Hepatic stellate cell (primary cell): ENCODE results near the gene PRSS21.

ENCODE experiments used
- DNase-seq: peaks from one replicate; pipeline ENCODE4 v3.0.0; 2011; ENCODE audit warnings: low spot score

The PRSS21 gene

DNA sequence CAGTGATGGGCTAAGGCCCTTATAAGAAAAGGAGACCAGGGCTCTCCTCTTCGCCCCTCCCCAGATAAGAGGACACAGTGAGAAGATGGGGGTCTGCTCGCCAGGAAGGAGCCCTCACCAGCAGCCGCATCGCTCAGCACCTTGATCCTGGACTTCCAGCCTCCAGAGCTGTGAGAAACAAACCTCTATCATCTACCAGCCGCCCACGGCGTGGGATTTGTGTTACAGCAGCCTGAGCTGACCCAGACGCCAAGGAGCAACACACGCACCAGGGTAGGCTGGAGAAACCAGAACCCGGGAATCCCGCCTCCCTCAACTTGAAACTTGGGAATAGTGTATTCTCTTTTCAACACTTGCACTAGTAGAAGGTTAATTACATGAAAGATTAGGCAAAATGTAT lies 8.9 kb downstream of the PRSS21 start:
- DNase-seq = no peak

DNA sequence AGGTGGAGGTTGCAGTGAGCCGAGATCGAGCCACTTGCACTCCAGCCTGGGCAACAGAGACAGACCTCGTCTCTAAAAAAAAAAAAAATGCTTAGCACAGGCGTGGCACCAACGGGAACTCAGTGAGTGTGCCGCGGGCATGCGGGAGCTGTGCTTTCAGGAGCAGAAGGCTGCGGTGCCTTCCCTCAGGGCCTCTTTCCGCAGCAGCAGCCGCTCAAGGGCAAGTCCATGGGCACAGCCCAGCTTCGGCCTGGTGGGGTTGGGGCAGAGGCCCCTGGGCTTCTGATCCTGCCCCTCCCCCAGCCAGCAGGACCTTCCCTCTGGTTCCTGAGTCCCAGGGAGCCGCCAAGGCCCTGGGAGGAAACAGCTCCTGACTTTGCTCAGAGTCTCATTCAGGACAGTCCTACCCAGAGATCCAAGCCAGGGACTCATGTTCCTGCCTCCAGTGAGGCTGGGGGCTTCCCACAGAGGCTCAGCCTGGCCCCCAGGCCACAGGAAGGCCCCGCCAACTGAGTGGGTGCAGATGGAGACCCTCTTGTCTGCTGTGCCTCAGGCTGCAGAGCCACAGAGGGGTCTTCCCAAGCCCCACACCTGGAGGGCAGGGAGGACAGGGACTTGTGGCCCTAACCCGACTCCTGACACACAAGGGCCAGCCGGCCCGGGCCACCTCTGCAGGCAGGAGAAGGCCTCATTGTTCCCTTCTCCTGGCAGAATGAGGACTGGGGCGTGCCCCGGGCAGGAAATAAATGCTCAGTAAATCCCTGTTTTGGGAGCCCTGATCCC lies 9.7 kb downstream of the PRSS21 start:
- no peak for DNase-seq

DNA sequence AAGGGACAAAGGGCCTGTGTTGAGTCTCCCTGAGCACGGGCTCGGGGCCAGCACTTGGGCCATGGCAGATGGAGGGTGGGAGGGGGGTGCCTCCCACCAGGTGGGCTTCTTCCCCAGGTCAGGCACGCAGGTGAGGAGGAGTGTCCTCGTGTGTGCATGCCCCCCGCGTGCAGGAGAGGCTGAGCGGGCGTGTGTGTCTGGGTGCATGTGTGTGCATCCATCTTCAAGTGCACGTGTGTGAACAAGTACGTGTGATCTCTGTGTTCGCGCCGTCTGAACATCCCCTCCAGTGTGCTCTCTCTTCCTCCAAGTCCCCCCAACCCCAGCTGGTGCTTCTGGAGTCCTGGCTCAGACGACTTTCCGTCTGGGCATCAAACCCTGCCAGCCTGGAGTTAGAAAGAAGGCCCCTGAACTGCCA lies 10.3 kb downstream of the PRSS21 start:
- DNase-seq = no peak

DNA sequence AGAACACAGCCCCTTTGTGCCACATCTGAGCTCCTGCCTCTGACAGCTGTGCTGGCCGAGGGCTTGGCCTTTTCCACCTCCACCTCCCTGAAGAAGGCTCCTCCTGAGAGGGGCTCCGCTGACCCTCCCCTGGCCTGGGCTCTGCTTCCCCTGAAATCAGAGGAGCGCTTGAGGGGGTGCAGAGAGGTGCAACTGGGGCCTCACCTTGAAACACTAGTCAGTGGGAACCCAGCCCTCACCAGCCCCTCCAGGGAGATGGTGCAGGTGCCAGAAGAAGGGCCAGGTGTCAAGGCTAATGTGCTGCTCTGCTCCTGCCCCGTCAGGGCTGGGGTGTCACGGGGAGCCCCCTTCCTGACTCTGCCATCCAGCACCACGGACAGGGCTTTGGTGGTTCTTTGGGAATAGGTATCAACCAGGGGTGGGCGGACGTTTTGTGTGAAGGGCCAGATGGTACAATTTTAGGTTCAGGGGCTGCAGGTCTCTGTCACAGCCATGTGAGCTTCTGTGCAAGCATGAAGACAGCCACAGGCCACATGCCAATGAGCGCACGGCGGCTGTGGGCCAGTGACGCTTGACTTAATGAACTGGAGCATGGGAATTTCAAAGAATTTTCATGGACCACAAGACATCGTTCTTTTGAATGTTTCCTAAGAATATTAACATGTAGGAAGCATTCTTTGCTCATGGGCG lies 10.9 kb downstream of the PRSS21 start:
- DNase-seq = no peak

DNA sequence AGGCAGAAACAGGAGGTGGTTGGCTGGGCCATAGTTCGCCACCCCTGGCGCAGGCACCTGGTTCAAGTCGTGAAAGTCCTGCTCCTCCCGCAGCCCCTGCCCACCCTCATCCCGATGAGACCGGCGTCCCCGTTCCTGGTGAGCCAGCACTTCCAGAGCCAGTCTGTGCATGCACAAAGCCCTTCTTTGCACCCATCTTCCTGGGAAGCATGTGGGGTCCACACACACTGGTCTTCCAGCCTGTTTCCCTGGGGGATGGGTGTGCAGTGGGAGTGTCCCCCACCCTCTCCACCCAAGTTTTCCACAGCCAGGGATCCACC lies 11.4 kb downstream of the PRSS21 start:
- no peak for DNase-seq

DNA sequence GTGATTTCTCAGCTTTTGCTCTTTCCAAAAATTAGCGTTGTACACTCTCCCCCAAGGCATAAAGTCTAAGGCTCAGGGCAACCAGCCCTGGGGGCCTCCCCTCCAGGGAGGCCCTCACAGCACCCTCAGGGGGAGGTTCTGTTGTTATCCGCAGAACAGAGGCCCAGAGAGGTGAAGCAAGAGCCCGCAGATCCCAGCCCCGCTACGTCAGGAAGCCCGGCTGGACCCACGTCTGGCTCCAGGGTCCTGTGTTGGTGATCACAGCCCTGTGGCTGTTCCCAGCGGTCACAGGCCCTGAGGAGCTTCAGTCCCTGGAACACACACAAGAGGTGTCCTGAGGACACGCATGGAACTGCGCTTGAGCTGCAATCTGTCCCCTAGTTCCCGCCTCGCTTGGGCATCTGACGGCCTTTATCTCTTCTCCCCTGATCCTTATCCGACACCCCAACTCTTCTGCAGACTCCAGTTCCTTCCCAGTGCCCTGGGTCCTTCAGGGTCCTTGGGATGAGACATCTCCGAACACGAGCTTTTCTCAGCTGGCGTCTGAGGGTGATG lies 11.9 kb downstream of the PRSS21 start:
- DNase-seq = no peak

DNA sequence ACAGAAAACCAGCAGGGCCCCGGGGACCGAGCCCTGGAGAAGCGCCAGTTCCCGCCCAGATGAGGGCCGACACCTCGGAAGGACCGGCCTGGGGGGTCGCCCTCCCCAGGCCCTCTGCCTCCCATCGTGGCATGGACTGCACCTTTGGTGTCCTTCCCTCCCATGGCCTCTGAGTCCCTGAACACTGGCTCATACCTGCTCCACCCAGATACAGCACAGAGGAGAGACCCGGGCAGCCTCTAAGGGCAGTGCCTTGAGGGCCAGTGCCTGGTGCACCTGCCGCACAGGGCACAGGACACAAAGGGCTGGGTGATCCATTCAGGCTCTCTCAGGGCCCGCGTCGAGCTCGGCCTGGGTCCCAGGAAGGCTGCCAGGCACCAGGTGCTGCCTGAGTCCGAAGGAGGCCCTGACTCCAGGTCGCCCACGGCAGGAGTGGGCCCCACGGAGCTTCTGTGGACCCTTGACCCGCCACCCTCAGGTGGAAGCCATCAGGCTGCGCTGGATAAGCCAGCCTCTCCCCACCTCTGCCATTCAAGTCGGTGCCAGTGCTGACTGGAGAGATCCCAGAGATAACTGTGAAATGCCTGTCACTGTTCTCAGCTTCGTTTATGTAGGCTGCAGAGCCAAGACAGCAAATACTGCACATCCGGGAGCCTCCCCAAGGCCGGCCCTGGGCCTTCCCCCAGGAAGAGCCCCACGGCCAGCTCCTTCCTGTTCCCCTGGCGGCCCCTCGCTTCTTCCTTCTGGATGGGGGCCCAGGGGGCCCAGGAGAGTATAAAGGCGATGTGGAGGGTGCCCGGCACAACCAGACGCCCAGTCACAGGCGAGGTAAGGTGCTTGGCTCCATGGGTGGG lies 12.7 kb downstream of the PRSS21 start, which contains the start of gene ZG16B:
TSS of gene ZG16B (plus strand) at position 803 of the 854 bp plus-strand sequence. CDS start 139 bp downstream, outside the sequence.
- peak; percentile 37 for DNase-seq

DNA sequence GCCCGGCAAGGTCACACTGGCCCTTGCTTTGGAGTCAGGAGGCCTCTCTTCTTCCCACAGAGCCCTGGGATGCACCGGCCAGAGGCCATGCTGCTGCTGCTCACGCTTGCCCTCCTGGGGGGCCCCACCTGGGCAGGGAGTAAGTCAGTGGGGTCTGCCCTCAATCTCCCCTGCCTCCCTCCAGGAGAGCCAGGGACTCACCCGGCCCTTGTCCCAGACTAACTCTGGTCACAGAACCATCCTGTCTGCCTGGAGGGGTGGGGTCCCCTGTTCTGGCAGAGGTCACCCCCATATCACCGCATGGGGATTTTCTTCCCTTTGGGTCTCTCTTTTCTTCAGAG lies 13.3 kb downstream of the PRSS21 start:
- DNase-seq = no peak

DNA sequence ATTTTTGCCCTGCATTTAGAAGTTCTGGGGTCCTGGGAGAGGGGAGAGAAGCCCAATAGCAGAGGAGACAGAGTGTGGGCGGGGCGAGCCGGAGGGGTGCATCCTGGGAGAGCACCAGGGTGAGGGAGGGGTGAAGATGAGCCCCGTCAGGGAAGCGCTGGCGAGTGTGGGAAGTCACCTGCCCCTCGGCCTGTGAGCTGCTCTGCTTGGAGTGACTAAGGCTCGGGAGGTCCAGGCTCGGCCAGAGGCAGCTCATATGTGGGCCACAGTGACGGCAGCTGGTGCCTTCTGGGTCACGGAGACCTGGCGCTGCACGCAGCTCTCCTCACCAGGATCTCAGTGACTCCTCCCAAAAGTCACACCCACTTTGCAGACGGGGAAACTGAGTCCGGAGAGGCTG lies 14.2 kb downstream of the PRSS21 start:
- DNase-seq = no peak

DNA sequence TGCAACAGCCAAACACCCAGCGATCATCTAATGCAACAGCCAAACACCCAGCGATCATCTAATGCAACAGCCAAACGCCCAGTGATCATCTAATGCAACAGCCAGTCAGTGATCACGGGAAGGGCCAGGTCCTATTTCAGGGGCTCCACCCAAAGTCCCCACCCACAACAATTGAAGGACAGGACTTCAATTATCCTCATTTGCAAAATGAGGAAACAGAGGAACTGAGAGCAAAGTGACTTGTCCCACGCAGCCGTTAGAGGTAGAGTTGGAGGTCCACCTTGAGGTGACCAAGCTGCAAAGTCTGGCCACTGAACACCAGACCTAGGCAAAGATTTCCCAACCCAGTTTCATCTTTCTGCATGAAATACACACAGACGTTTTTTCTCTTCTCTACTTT lies 16.7 kb downstream of the PRSS21 start:
- no peak for DNase-seq

DNA sequence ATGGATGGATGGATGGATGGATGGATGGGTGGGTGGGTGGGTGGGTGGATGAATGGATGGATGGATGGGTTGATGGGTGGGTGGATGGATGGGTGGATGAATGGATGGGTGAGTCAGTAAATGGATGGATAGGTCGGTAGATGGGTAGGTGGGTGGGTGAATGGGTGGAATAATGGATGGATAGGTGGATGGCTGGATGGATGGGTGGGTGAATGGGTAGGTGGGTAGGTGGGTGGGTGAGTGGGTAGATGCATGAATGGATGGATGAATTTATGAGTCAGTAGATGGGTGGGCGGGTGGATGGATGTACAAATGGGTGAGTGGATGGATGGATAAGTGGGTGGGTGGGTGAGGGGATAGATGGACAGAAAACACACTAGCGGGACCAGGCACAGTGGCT lies 17.9 kb downstream of the PRSS21 start:
- no peak for DNase-seq

DNA sequence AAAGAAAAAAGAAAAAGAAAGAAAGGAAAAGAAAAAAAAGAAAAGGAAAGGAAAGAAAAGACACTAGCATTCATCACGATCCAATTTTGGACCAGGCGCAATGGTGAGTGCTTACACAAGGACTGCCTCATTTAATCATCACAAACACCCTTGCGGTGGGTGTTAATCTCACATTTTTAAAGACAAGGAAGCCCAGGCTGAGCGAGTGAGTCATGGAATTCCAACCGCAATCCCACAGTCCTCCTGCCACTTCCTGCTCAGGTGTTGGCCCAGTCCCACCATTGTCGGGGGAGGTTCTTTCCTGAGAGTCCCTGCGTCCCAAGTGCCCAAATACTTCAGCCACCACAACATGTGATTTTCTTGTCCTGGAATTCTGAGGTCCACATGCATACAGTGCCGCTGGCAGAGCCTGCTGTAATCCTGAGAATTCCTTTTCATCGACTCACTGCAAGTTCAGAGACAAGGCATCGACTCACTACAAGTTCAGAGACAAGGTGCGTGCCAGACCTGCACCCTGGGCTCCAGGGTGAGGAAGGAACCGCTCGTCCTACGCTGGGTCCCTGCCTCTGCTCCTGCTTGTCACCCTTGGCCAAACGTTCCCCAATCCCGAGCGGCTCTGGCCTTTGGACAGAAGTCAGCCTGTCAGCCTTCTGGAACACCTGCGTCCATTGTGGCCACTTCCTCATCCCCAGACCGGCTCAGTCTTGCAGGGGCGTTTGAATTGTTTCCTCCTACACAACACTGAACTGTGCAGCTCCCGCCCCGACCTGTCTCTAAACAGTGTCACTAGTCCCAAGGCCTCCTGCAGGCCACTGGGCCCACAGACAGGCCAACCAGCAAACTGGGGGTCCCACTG lies 18.8 kb downstream of the PRSS21 start:
- DNase-seq = peak; percentile 96

DNA sequence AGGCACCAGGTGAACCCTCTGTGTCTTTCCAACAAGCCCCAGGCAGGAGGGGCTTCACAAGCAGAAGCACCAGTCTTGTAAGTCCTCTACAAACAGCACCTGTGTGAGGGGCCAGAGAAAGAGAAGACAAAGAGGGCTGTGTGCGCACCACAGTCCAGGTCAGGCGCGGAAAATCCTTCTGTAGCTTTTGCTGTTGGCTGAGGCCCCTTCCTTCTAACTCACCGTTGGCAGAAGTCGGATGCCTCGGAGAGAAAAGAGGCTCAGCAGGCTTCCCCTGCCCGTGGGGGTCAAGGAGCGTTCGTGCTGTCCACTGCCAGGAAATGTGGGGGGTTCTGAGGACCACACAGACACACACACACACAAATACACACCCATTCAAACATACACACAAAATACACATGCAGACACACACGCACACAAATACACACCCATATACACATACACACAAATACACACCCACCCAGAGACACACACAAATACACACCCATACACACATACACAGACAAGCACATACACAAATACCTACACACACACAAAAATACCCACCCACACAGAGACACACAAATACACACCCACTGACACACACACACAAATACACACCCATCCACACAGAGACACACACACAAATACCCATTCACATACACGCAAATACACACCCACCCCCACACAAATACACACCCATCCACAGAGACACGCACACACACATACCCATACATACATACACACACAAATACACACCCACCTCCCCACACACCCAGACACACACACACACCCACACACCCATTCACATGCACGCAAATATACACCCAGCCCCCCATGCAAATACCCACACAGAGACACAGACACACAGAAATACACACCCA lies 19.8 kb downstream of the PRSS21 start:
- DNase-seq = no peak

DNA sequence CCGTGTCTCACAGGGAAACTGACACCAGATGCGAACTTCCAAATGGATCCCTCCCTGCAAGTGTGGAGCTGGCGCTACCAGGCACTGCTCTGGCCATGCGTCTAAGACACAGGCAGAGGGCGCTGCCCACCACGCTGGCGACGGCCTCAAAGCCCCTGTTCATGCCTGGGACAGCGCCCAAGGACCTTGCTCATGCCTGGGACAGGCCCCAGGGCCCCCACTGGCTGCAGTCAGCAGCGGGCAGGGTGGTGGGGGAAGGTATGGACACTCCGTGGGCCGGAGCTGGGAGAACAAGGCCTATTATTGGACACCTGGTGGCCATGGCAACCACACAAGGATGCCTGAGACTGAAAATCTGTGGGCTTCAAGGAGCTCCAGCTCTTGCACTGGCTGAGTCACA lies 21.9 kb downstream of the PRSS21 start:
- peak; percentile 91 for DNase-seq

DNA sequence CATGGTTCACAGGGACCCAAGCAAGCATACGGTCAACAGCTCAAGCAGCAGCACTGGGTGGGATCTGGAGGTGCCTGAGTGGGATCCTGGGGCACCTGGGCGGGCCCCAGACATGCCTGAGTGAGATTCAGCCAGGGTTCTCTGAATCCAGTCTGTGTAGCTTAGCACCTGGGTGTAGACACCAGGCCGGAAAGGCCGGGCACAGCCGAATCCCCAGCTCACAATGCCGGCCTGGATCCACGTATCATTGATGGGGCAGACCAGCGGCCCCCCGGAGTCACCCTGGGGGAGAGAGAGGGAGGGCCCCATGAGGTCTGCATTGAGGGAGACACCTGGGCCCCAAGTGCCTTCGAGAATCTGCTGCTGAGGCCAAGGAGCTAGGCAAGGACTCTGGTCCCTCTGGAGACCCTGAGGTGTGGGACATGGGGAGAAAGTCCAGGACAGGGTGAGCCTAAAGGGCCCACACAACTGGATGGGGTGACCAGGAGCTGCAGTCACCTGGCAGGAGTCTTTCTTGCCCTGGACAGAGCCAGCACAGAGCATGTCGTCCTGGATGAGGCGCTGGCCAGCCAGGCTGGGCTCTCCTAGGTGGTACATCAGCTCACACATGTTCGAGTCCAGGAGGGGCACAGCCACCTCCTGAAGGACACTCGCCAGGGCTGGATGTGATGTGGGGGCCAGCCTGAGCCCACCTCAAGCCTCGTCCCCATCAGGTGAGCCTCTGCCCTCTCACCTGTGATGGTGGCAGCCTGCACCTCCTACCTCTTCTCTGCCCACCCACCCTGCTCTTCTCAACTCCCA lies 22.8 kb downstream of the PRSS21 start:
- no peak for DNase-seq

DNA sequence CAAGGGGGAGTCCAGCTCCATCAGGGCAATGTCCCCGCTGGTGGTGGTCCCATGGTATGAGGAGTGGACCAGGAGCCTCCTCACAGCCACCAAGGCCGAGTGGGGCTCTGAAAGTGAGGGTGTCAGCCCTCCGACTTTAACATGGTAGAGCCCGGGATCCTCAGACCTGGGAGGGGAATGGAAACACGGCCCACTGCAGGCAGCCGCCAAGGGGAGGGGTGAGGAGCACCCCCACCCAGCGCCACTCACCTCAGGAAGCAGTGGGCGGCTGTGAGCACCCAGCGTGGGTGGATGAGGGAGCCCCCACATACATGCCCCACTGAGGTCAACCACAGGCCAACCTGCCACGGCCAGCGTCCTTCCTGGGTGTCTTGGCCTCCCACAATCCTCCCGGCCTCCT lies 23.9 kb downstream of the PRSS21 start:
- DNase-seq = no peak

DNA sequence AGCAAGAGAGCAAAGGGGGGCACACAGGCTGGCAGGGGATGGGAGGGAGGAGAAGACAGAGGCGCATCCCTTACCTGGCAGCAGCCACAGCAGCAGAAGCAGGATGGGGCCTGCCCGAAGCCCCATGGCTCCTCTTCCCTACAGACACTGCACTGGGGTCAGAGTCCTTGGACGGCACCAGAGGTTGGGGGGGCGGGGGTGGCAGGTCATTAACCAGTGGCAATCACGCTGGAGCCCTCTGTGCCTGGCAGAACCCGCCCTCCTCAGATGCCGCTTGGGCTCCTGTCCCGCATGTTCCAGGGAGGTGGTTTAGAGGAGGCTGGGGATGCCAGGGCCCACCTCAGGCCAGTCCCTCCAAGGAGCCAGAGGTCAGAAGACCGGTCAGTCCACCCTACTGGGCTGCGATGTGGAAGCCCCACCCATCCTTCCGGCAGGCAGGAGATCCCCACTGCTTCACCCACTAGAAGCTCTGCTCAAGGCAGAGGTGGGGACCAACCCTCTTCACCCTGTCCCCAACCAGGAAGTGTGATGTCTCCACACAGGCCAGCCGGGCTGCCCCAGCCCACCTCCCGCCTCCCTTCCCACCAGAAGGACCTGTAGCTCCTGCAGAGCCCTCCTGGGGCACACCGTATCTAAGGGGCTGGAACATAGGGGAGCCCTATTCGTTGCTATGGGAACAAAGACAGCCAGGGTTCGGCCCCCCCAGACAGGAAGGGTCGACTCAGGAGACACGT lies 24.7 kb downstream of the PRSS21 start:
- no peak for DNase-seq

DNA sequence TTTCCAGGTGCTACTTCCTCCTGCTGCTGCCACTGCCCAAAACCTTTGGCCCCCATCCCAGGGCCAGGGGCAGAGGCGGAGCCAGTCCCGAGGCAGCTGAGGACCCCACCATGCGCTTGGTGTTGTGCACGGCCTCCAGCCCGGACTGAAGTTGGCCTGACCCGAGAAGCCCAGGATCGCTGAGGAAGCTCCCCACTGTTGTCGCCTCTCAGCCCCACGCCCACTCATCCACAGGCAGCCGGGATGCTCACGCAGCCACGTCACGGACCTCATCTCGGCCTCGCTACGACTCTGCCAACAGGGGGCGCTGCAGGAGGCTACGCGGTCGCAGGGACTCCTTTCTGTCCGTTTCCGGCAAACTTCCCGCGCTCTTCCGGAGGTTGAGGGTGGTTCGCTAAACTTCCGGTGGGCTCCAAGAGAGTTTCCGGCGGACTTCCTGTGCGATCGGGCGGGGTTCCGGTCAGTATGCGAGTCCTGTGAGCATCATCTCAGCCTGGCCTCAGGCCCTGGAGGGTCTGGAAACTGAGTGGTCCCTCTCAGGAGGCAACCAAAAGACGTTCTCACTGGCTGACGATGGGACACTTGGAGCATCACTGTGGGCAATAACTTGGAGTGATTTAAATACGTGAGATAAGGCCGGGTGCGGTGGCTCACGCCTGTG lies 25.4 kb downstream of the PRSS21 start:
- DNase-seq = peak; percentile 67

DNA sequence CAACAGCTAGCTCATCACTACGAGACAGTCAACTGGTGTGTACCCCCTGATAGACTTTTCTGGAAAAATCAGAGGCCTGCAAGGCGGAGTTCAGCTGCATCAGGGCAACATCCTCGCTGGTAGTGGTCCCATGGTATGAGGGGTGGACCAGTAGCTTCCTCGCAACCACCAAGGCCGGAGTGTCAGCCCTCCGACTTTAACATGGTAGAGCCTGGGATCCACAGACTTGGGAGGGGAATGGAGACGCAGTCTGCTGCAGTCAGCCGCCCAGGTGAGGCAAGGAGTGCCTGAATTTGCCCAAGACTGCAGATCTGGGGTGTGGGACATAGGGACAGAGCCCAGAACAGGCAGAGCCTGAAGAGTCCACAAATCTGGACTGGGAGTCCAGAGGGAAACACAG lies 26.5 kb downstream of the PRSS21 start:
- no peak for DNase-seq
